T1000 (cell line): ENCODE results near the gene PGPEP1.
"Not testable (repeated sequence)": the region's sequence is repeated elsewhere in the genome, so short reads cannot be mapped to it uniquely, and the experiment has no call there.

Experiments
- DNase-seq: peaks from one replicate; lab custom pipeline; 2025; ENCODE audit warnings: mixed read lengths; lab: John Stamatoyannopoulos, UW

The PGPEP1 gene

GRCh38 chr19:18391509-18392075 is 51.2 kb downstream of the PGPEP1 start:
- DNase-seq, result no peak

GRCh38 chr19:18392417-18392816 is 52.0 kb downstream of the PGPEP1 start:
- DNase-seq, result no peak

GRCh38 chr19:18392926-18393325 is 52.5 kb downstream of the PGPEP1 start:
- DNase-seq, result no peak

GRCh38 chr19:18393836-18394235 is 53.4 kb downstream of the PGPEP1 start:
- DNase-seq, result no peak

- no peak for DNase-seq
Observed at GRCh38 chr19:18396471-18397241, 56.3 kb downstream of the PGPEP1 start.

- DNase-seq, result no peak
Observed at GRCh38 chr19:18397242-18398202, 57.1 kb downstream of the PGPEP1 start, which contains the start of gene LRRC25. Gene LRRC25, minus strand, starts transcription at chr19:18397622. Its CDS starts 659 bp downstream, at chr19:18396963.

GRCh38 chr19:18399008-18399407 is 58.6 kb downstream of the PGPEP1 start:
- DNase-seq, result no peak

GRCh38 chr19:18401580-18402112 is 61.2 kb downstream of the PGPEP1 start:
- no peak for DNase-seq

- not testable (repeated sequence) for DNase-seq
Observed at GRCh38 chr19:18402455-18403248, 62.3 kb downstream of the PGPEP1 start.

- DNase-seq, result not testable (repeated sequence)
Observed at GRCh38 chr19:18405754-18406153, 65.4 kb downstream of the PGPEP1 start.

- DNase-seq, result no peak
Observed at GRCh38 chr19:18406749-18407148, 66.4 kb downstream of the PGPEP1 start.

GRCh38 chr19:18408053-18408476 is 67.7 kb downstream of the PGPEP1 start:
- DNase-seq, result no peak

GRCh38 chr19:18412610-18413239 is 72.3 kb downstream of the PGPEP1 start:
- DNase-seq, result no peak

- no peak for DNase-seq
Observed at GRCh38 chr19:18414504-18415177, 74.2 kb downstream of the PGPEP1 start.

GRCh38 chr19:18415178-18415867 is 74.9 kb downstream of the PGPEP1 start:
- DNase-seq, result no peak

- DNase-seq, result peak; percentile 72
Observed at GRCh38 chr19:18416778-18417249, 76.4 kb downstream of the PGPEP1 start.

- peak; percentile 60 for DNase-seq
Observed at GRCh38 chr19:18417250-18418028, 77.0 kb downstream of the PGPEP1 start.

GRCh38 chr19:18418029-18418482 is 77.7 kb downstream of the PGPEP1 start:
- DNase-seq, result no peak
